ENCODE measurements around the gene PWP2.
"Not testable (repeated sequence)": the region's sequence is repeated elsewhere in the genome, so short reads cannot be mapped to it uniquely, and the experiment has no call there.

- TF ChIP-seq CTCF (tag by site-specific recombination; IDR thresholded peaks at IDR 0.05); ZNF274 (IDR thresholded peaks at IDR 0.05; ENCODE audit: low read length); ZNF274 (tag by site-specific recombination; IDR thresholded peaks at IDR 0.05; ENCODE audit: borderline replicate concordance); ZNF621 (tag by site-specific recombination; IDR thresholded peaks at IDR 0.05); ZNF114 (tag by site-specific recombination; IDR thresholded peaks at IDR 0.05); MEIS1 (CRISPR knock-in tag; IDR thresholded peaks at IDR 0.05; ENCODE audit: borderline replicate concordance): not testable (repeated sequence)
Observed at GRCh38 chr21:44165933-44166332, 58.7 kb downstream of the PWP2 start.

All from HEK293 (cell line).